ENCODE results near the gene LSAMP. TPM values are rescaled to one million over a fixed set of nuclear protein-coding genes. Genes with fewer than 3 reads are reported as not detected.

Gene LSAMP
- total and polyA plus RNA-seq, 7 donors, result 0.23 to 47.1 (median 22.9) TPM

- intact Hi-C loops (cut with DNase I), result no loop called here
- Histone ChIP-seq H3K9me3 (no peaks in the 10 kb centered on the region), H3K27ac (no peak overlapping the region), H3K27me3 (no peaks in the 10 kb centered on the region), H3K4me1 (peaks cover 0 to 4% (median 0%) of the 10 kb centered on the region in 4 donors), H3K36me3 (no peaks in the 10 kb centered on the region), H3K4me3 (no peak overlapping the region)
- no peak for DNase-seq
- TF ChIP-seq POLR2A (IDR thresholded peaks at IDR 0.05) (no peak), EP300 (IDR thresholded peaks at IDR 0.05) (no peak), POLR2AphosphoS5 (IDR thresholded peaks at IDR 0.05) (no peak), CTCF (IDR thresholded peaks at IDR 0.05) (no peak)
- 84 to 88% methylated on average over 2 of the region's 2 CpGs for whole genome bisulfite sequencing, 2 donors
These were observed 636.5 kb downstream of the LSAMP start for GRCh38 chr3:115808816-115809215.

- DNase-seq, result no peak
- WGBS, 2 donors, result 77 to 84% methylated on average over 1 of the region's 1 CpG
- H3K36me3 ChIP-seq, result no peaks in the 10 kb centered on the region
- H3K4me3 ChIP-seq, result no peak overlapping the region
- intact Hi-C loops (cut with DNase I), result no loop called here
- H3K9me3 ChIP-seq, result no peaks in the 10 kb centered on the region
- TF ChIP-seq POLR2AphosphoS5 (IDR thresholded peaks at IDR 0.05), result no peak
- peaks cover 0 to 4% (median 0%) of the 10 kb centered on the region in 4 donors for H3K4me1 ChIP-seq
- no peaks in the 10 kb centered on the region for H3K27me3 ChIP-seq
- H3K27ac ChIP-seq, result no peak overlapping the region
These were observed 637.0 kb downstream of the LSAMP start for GRCh38 chr3:115808244-115808643.

GRCh38 chr3:115806501-115806900 is 638.8 kb downstream of the LSAMP start:
- intact Hi-C loops (cut with DNase I), result no loop called here
- Histone ChIP-seq H3K36me3 (no peaks in the 10 kb centered on the region), H3K27ac (no peak overlapping the region), H3K4me1 (peaks cover 0 to 4% (median 0%) of the 10 kb centered on the region in 4 donors), H3K27me3 (no peaks in the 10 kb centered on the region), H3K9me3 (no peaks in the 10 kb centered on the region), H3K4me3 (no peak overlapping the region)
- no peak for DNase-seq
- no peak for TF ChIP-seq CTCF (IDR thresholded peaks at IDR 0.05)
- no peak for TF ChIP-seq POLR2A (IDR thresholded peaks at IDR 0.05)
- no peak for TF ChIP-seq POLR2AphosphoS5 (IDR thresholded peaks at IDR 0.05)
- TF ChIP-seq EP300 (IDR thresholded peaks at IDR 0.05), result no peak
- WGBS, 2 donors, result 38 to 59% methylated on average over 4 of the region's 4 CpGs

GRCh38 chr3:115805520-115805919 is 639.8 kb downstream of the LSAMP start:
- H3K4me3 ChIP-seq, result no peak overlapping the region
- peaks cover 0 to 4% (median 0%) of the 10 kb centered on the region in 4 donors for H3K4me1 ChIP-seq
- no peak for DNase-seq
- H3K36me3 ChIP-seq, result no peaks in the 10 kb centered on the region
- no peaks in the 10 kb centered on the region for H3K9me3 ChIP-seq
- 81 to 87% methylated on average over 4 of the region's 4 CpGs for WGBS, 2 donors
- no peak overlapping the region for H3K27ac ChIP-seq
- intact Hi-C loops (cut with DNase I), result no loop called here
- TF ChIP-seq POLR2A (IDR thresholded peaks at IDR 0.05) (no peak), POLR2AphosphoS5 (IDR thresholded peaks at IDR 0.05) (no peak), EP300 (IDR thresholded peaks at IDR 0.05) (no peak), CTCF (IDR thresholded peaks at IDR 0.05) (no peak)
- no peaks in the 10 kb centered on the region for H3K27me3 ChIP-seq

GRCh38 chr3:115804713-115805119 is 640.6 kb downstream of the LSAMP start:
- no peak for TF ChIP-seq POLR2A (IDR thresholded peaks at IDR 0.05)
- TF ChIP-seq POLR2AphosphoS5 (IDR thresholded peaks at IDR 0.05), result peak in 2 of 4 donors; percentile 8 to 31
- no peak for TF ChIP-seq CTCF (IDR thresholded peaks at IDR 0.05)
- TF ChIP-seq EP300 (IDR thresholded peaks at IDR 0.05), result no peak
- Histone ChIP-seq H3K36me3 (no peaks in the 10 kb centered on the region), H3K27me3 (no peaks in the 10 kb centered on the region), H3K4me3 (no peak overlapping the region), H3K27ac (peak overlapping the region in 1 of 4 donors; percentile 27), H3K9me3 (no peaks in the 10 kb centered on the region), H3K4me1 (peaks cover 0 to 4% (median 0%) of the 10 kb centered on the region in 4 donors)
- no peak for DNase-seq
- WGBS, 2 donors, result 34 to 42% methylated on average over 2 of the region's 2 CpGs
- intact Hi-C loops (cut with DNase I), result no loop called here

Measured in sigmoid colon (tissue), 7 donors.